ENCODE results near the gene ANKRD33B.

DNA sequence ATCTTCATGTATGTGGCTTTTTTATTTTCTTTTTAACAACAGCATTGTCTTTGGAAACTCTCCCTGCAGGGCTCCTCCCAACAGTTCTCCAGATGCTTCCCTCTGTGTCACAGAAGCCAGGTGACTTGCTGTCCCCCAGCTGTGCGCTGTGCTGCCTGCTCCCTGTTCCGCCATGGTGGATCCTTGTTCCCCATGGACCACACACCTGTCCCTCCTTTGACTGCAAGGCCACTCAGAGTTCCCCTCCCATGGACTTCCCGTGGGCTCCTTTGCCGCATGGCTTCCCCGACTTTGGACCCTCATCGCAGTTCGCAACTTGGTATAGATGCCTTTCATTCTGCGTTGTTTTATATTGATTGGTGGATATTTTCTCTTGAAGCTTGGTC lies 18.6 kb downstream of the ANKRD33B start:
- TF ChIP-seq CTCF (IDR thresholded peaks at IDR 0.05), result no peak
- TF ChIP-seq POLR2A (IDR thresholded peaks at IDR 0.05), result no peak

Data from vagina (tissue), 2 donors.